ENCODE measurements around the gene SETD3.

The SETD3 gene

GRCh38 chr14:99387880-99388279, 92.8 kb downstream of the SETD3 start:
- peaks cover 5% of the 10 kb centered on the region for H3K27me3 Mint-ChIP-seq
- intact Hi-C loops (cut with micrococcal nuclease): no loop called here
- H3K36me3 Mint-ChIP-seq (ENCODE audit: low read depth): no peaks in the 10 kb centered on the region
- H3K27ac Mint-ChIP-seq: no peak overlapping the region
- peaks cover 9% of the 10 kb centered on the region for H3K9me3 Mint-ChIP-seq
- H3K4me1 Mint-ChIP-seq (ENCODE audit: low read depth): no peaks in the 10 kb centered on the region
- no peak overlapping the region for H3K4me3 Mint-ChIP-seq

- H3K27ac Mint-ChIP-seq: no peak overlapping the region
- intact Hi-C loops (cut with micrococcal nuclease): no loop called here
- H3K36me3 Mint-ChIP-seq (ENCODE audit: low read depth): no peaks in the 10 kb centered on the region
Observed at GRCh38 chr14:99384450-99385417, 95.9 kb downstream of the SETD3 start.

GRCh38 chr14:99383472-99384449, 96.9 kb downstream of the SETD3 start:
- Mint-ChIP-seq H3K27me3 (peaks cover 10% of the 10 kb centered on the region), H3K4me1 (ENCODE audit: low read depth) (no peaks in the 10 kb centered on the region), H3K36me3 (ENCODE audit: low read depth) (no peaks in the 10 kb centered on the region), H3K9me3 (peaks cover 9% of the 10 kb centered on the region), H3K27ac (no peak overlapping the region), H3K4me3 (no peak overlapping the region)
- intact Hi-C loops (cut with micrococcal nuclease): no loop called here

More at GRCh38 chr14:99384450-99385417, 95.9 kb downstream of the SETD3 start:
- H3K27me3 Mint-ChIP-seq: peaks cover 10% of the 10 kb centered on the region
- no peaks in the 10 kb centered on the region for H3K4me1 Mint-ChIP-seq (ENCODE audit: low read depth)
- no peak overlapping the region for H3K4me3 Mint-ChIP-seq
- peaks cover 9% of the 10 kb centered on the region for H3K9me3 Mint-ChIP-seq

GRCh38 chr14:99382781-99383471, 97.7 kb downstream of the SETD3 start:
- Mint-ChIP-seq H3K4me3 (no peak overlapping the region), H3K27ac (no peak overlapping the region), H3K27me3 (peaks cover 10% of the 10 kb centered on the region), H3K36me3 (ENCODE audit: low read depth) (no peaks in the 10 kb centered on the region), H3K9me3 (peaks cover 9% of the 10 kb centered on the region), H3K4me1 (ENCODE audit: low read depth) (no peaks in the 10 kb centered on the region)
- intact Hi-C loops (cut with micrococcal nuclease): no loop called here

GRCh38 chr14:99382071-99382470, 98.6 kb downstream of the SETD3 start:
- Mint-ChIP-seq H3K9me3 (peaks cover 3% of the 10 kb centered on the region), H3K27ac (no peak overlapping the region), H3K4me3 (no peak overlapping the region), H3K4me1 (ENCODE audit: low read depth) (no peaks in the 10 kb centered on the region), H3K36me3 (ENCODE audit: low read depth) (no peaks in the 10 kb centered on the region), H3K27me3 (peaks cover 8% of the 10 kb centered on the region)
- intact Hi-C loops (cut with micrococcal nuclease): no loop called here

- Mint-ChIP-seq H3K9me3 (no peaks in the 10 kb centered on the region), H3K27me3 (peaks cover 6% of the 10 kb centered on the region), H3K36me3 (ENCODE audit: low read depth) (no peaks in the 10 kb centered on the region), H3K27ac (no peak overlapping the region), H3K4me3 (no peak overlapping the region), H3K4me1 (ENCODE audit: low read depth) (no peaks in the 10 kb centered on the region)
- intact Hi-C loops (cut with micrococcal nuclease): no loop called here
Observed at GRCh38 chr14:99381688-99382060, 99.0 kb downstream of the SETD3 start.

- H3K27ac Mint-ChIP-seq: no peak overlapping the region
- no peaks in the 10 kb centered on the region for H3K4me1 Mint-ChIP-seq (ENCODE audit: low read depth)
- intact Hi-C loops (cut with micrococcal nuclease): no loop called here
- H3K9me3 Mint-ChIP-seq: no peaks in the 10 kb centered on the region
- no peaks in the 10 kb centered on the region for H3K36me3 Mint-ChIP-seq (ENCODE audit: low read depth)
- H3K27me3 Mint-ChIP-seq: peaks cover 5% of the 10 kb centered on the region
- no peak overlapping the region for H3K4me3 Mint-ChIP-seq
Observed at GRCh38 chr14:99380991-99381687, 99.5 kb downstream of the SETD3 start.

- no peak overlapping the region for H3K27ac Mint-ChIP-seq
- H3K4me1 Mint-ChIP-seq (ENCODE audit: low read depth): no peaks in the 10 kb centered on the region
- no peak overlapping the region for H3K4me3 Mint-ChIP-seq
- intact Hi-C loops (cut with micrococcal nuclease): no loop called here
- no peaks in the 10 kb centered on the region for H3K36me3 Mint-ChIP-seq (ENCODE audit: low read depth)
- H3K9me3 Mint-ChIP-seq: no peaks in the 10 kb centered on the region
- peaks cover 5% of the 10 kb centered on the region for H3K27me3 Mint-ChIP-seq
Observed at GRCh38 chr14:99380402-99380801, 100.3 kb downstream of the SETD3 start.

- Mint-ChIP-seq H3K4me1 (ENCODE audit: low read depth) (no peaks in the 10 kb centered on the region), H3K27me3 (peaks cover 11% of the 10 kb centered on the region), H3K4me3 (no peak overlapping the region), H3K9me3 (no peaks in the 10 kb centered on the region), H3K27ac (no peak overlapping the region), H3K36me3 (ENCODE audit: low read depth) (no peaks in the 10 kb centered on the region)
- intact Hi-C loops (cut with micrococcal nuclease): no loop called here
Observed at GRCh38 chr14:99378782-99379214, 101.9 kb downstream of the SETD3 start.

GRCh38 chr14:99377951-99378350, 102.7 kb downstream of the SETD3 start:
- H3K9me3 Mint-ChIP-seq: no peaks in the 10 kb centered on the region
- intact Hi-C loops (cut with micrococcal nuclease): no loop called here
- H3K36me3 Mint-ChIP-seq (ENCODE audit: low read depth): no peaks in the 10 kb centered on the region
- no peak overlapping the region for H3K4me3 Mint-ChIP-seq
- peaks cover 12% of the 10 kb centered on the region for H3K27me3 Mint-ChIP-seq
- H3K27ac Mint-ChIP-seq: no peak overlapping the region
- H3K4me1 Mint-ChIP-seq (ENCODE audit: low read depth): no peaks in the 10 kb centered on the region

GRCh38 chr14:99374964-99375363, 105.7 kb downstream of the SETD3 start:
- no peaks in the 10 kb centered on the region for H3K4me1 Mint-ChIP-seq (ENCODE audit: low read depth)
- H3K27ac Mint-ChIP-seq: no peak overlapping the region
- H3K27me3 Mint-ChIP-seq: peaks cover 14% of the 10 kb centered on the region
- no peak overlapping the region for H3K4me3 Mint-ChIP-seq
- intact Hi-C loops (cut with micrococcal nuclease): no loop called here
- no peaks in the 10 kb centered on the region for H3K9me3 Mint-ChIP-seq
- H3K36me3 Mint-ChIP-seq (ENCODE audit: low read depth): no peaks in the 10 kb centered on the region

GRCh38 chr14:99363616-99364290, 116.9 kb downstream of the SETD3 start:
- Mint-ChIP-seq H3K27ac (no peak overlapping the region), H3K9me3 (no peaks in the 10 kb centered on the region)

GRCh38 chr14:99363051-99363450, 117.6 kb downstream of the SETD3 start:
- Mint-ChIP-seq H3K9me3 (no peaks in the 10 kb centered on the region), H3K27me3 (peaks cover 2% of the 10 kb centered on the region), H3K4me1 (ENCODE audit: low read depth) (no peaks in the 10 kb centered on the region), H3K4me3 (no peak overlapping the region), H3K27ac (no peak overlapping the region), H3K36me3 (ENCODE audit: low read depth) (no peaks in the 10 kb centered on the region)
- intact Hi-C loops (cut with micrococcal nuclease): no loop called here

More at GRCh38 chr14:99363616-99364290, 116.9 kb downstream of the SETD3 start:
- intact Hi-C loops (cut with micrococcal nuclease): no loop called here
- peaks cover 2% of the 10 kb centered on the region for H3K27me3 Mint-ChIP-seq
- no peaks in the 10 kb centered on the region for H3K36me3 Mint-ChIP-seq (ENCODE audit: low read depth)
- H3K4me3 Mint-ChIP-seq: no peak overlapping the region
- no peaks in the 10 kb centered on the region for H3K4me1 Mint-ChIP-seq (ENCODE audit: low read depth)

Measured in dendritic cell treated with granulocyte-macrophage colony-stimulating factor and Interleukin-4, amounts not matched to agents 40 ng/mL and 50 ng/mL, for 4 days (primary cell).